Neural cell (in vitro differentiated cells): ENCODE data around the gene TTPAL. TPM values are rescaled to one million over a fixed set of nuclear protein-coding genes. Genes with fewer than 3 reads are reported as not detected.

Source experiments
- H2AFZ ChIP-seq: fragments of 200-600, 300-800 bp; sonication (generic), shearing (Covaris generic); 2 replicates; pipeline ENCODE4 v1.6.0; 2014; ENCODE audit warnings: low read depth, mild to moderate bottlenecking, antibody characterized with exemption, low read length, moderate library complexity
- H3F3A ChIP-seq: fragments of 200-600 bp; shearing (Covaris generic); 2 replicates; pipeline ENCODE4 v1.6.1; 2016; ENCODE audit warnings: mild to moderate bottlenecking, moderate library complexity, mixed read lengths, antibody characterized with exemption, low read length; ENCODE audit not compliant: insufficient read depth, poor library complexity, severe bottlenecking
- H3K27ac ChIP-seq: fragments of 200-600, 300-800 bp; sonication (generic), shearing (Covaris generic); 2 replicates; pipeline ENCODE4 v1.5.1; 2014; ENCODE audit warnings: mild to moderate bottlenecking, low read length, moderate library complexity
- H3K27me3 ChIP-seq: fragments of 300-800, 200-600 bp; sonication (generic), shearing (Covaris generic); 2 replicates; pipeline ENCODE4 v1.6.0; 2014; ENCODE audit warnings: mild to moderate bottlenecking, low read depth, low read length, moderate library complexity; ENCODE audit not compliant: insufficient read depth
- H3K36me3 ChIP-seq: fragments of 300-800, 200-600 bp; sonication (generic), shearing (Covaris generic); 2 replicates; pipeline ENCODE4 v1.5.1; 2014; ENCODE audit warnings: mild to moderate bottlenecking, antibody characterized with exemption, low read length, moderate library complexity; ENCODE audit not compliant: insufficient read depth
- H3K4me2 ChIP-seq: fragments of 300-800, 200-600 bp; sonication (generic), shearing (Covaris generic); 2 replicates; pipeline ENCODE4 v1.6.0; 2014; ENCODE audit warnings: mild to moderate bottlenecking, low read length
- H3K4me3 ChIP-seq: fragments of 300-800, 200-600 bp; sonication (generic), shearing (Covaris generic); 2 replicates; pipeline ENCODE4 v1.5.1; 2014; ENCODE audit warnings: mild to moderate bottlenecking, low read length, moderate library complexity
- H3K79me2 ChIP-seq: fragments of 200-600 bp; shearing (Covaris generic); replicated peaks from 2 replicates; pipeline ENCODE4 v1.6.0; 2014; ENCODE audit warnings: mild to moderate bottlenecking, low read length, moderate library complexity; ENCODE audit not compliant: insufficient read depth
- H3K9ac ChIP-seq: fragments of 300-800, 200-600 bp; sonication (generic), shearing (Covaris generic); 2 replicates; pipeline ENCODE4 v1.6.1; 2016; ENCODE audit warnings: mild to moderate bottlenecking, low read length, mixed read lengths
- H3K9me2 ChIP-seq: fragments of 200-600 bp; shearing (Covaris generic); 2 replicates; pipeline ENCODE4 v1.6.1; 2016; ENCODE audit warnings: mild to moderate bottlenecking, low read length, mixed read lengths; ENCODE audit not compliant: insufficient read depth
- H3K9me3 ChIP-seq: fragments of 200-600, 300-800 bp; sonication (generic), shearing (Covaris generic); 2 replicates; pipeline ENCODE4 v1.6.1; 2016; ENCODE audit warnings: mild to moderate bottlenecking, mixed run types, low read length, moderate library complexity, mixed read lengths
- H4K20me1 ChIP-seq: fragments of 200-600 bp; shearing (Covaris generic); 2 replicates; pipeline ENCODE4 v1.6.1; 2016; ENCODE audit warnings: mild to moderate bottlenecking, mixed run types; ENCODE audit not compliant: insufficient read depth
- CTCF ChIP-seq: fragments of 450-650 bp; IDR thresholded peaks from 2 replicates; pipeline ENCODE4 v1.5.1; 2014; ENCODE audit warnings: antibody characterized with exemption, mild to moderate bottlenecking, moderate library complexity; ENCODE audit not compliant: poor library complexity, severe bottlenecking
- EP300 ChIP-seq: fragments of 450-650 bp; conservative IDR thresholded peaks from 2 replicates; pipeline ENCODE4 v1.6.1; 2014; ENCODE audit warnings: antibody characterized with exemption, mild to moderate bottlenecking, moderate library complexity; ENCODE audit not compliant: poor library complexity, severe bottlenecking
- EZH2 ChIP-seq: fragments of 200-600, 300-800 bp; shearing (Covaris generic), sonication (generic); IDR thresholded peaks from 2 replicates; pipeline ENCODE4 v1.6.1; 2014; ENCODE audit warnings: antibody characterized with exemption, low read length, borderline replicate concordance, mild to moderate bottlenecking; ENCODE audit not compliant: insufficient read depth, poor library complexity, severe bottlenecking
- MXI1 ChIP-seq: fragments of 450-650 bp; conservative IDR thresholded peaks from 2 replicates; pipeline ENCODE4 v1.6.1; 2014; ENCODE audit warnings: antibody characterized with exemption, mild to moderate bottlenecking; ENCODE audit not compliant: poor library complexity, severe bottlenecking
- POLR2AphosphoS5 ChIP-seq: IDR thresholded peaks from 2 replicates; pipeline ENCODE4 v1.6.1; 2012
- RAD21 ChIP-seq: fragments of 450-650 bp; conservative IDR thresholded peaks from 2 replicates; pipeline ENCODE4 v1.6.1; 2014; ENCODE audit warnings: antibody characterized with exemption, mild to moderate bottlenecking, moderate library complexity
- REST ChIP-seq: IDR thresholded peaks from 2 replicates; pipeline ENCODE4 v1.6.1; 2012; ENCODE audit warnings: borderline replicate concordance
- SMC3 ChIP-seq: fragments of 450-650 bp; conservative IDR thresholded peaks from 2 replicates; pipeline ENCODE4 v1.6.1; 2014; ENCODE audit warnings: antibody characterized with exemption, mild to moderate bottlenecking, moderate library complexity; ENCODE audit not compliant: poor library complexity
- TAF1 ChIP-seq: IDR thresholded peaks from 2 replicates; pipeline ENCODE4 v1.6.1; 2012; ENCODE audit warnings: low read depth
- polyA plus RNA-seq: library from polyadenylated mRNA; depleted of rRNA; stranded (reverse); fragments of >200 nt; gene quantifications from 2 replicates; pipeline ENCODE4 v1.2.3, GENCODE V29; 2014

Gene TTPAL
- polyA plus RNA-seq, 1 donor from 2014 or later = 11.2 TPM

- Histone ChIP-seq H3K36me3 (no peaks in the 10 kb centered on the region), H3F3A (no peaks in the 10 kb centered on the region), H4K20me1 (no peaks in the 10 kb centered on the region), H3K9me2 (no peaks in the 10 kb centered on the region), H3K4me3 (no peak overlapping the region), H2AFZ (no peak overlapping the region), H3K27ac (no peak overlapping the region), H3K79me2 (peaks cover 3% of the 10 kb centered on the region), H3K4me2 (no peak overlapping the region), H3K27me3 (no peaks in the 10 kb centered on the region), H3K9ac (no peak overlapping the region), H3K9me3 (no peaks in the 10 kb centered on the region)
- TF ChIP-seq SMC3 (no peak), RAD21 (no peak), TAF1 (no peak), MXI1 (no peak), CTCF (no peak), EZH2 (no peak), REST (no peak), EP300 (no peak), POLR2AphosphoS5 (no peak)
These were observed 6.2 kb downstream of the TTPAL start for GRCh38 chr20:44481719-44482416.

GRCh38 chr20:44483112-44483511 is 7.4 kb downstream of the TTPAL start:
- TF ChIP-seq REST = no peak
- TF ChIP-seq EZH2 = no peak
- TF ChIP-seq TAF1 = no peak
- no peak for TF ChIP-seq RAD21
- TF ChIP-seq CTCF = no peak
- TF ChIP-seq MXI1 = no peak
- TF ChIP-seq SMC3 = no peak
- TF ChIP-seq POLR2AphosphoS5 = no peak
- TF ChIP-seq EP300 = no peak
- Histone ChIP-seq H3K79me2 (no peaks in the 10 kb centered on the region), H3K4me2 (no peak overlapping the region), H3K9ac (no peak overlapping the region), H3K9me3 (no peaks in the 10 kb centered on the region), H3K4me3 (no peak overlapping the region), H3F3A (no peaks in the 10 kb centered on the region), H3K36me3 (no peaks in the 10 kb centered on the region), H3K27me3 (no peaks in the 10 kb centered on the region), H4K20me1 (no peaks in the 10 kb centered on the region), H3K27ac (no peak overlapping the region), H2AFZ (no peak overlapping the region), H3K9me2 (no peaks in the 10 kb centered on the region)
